D721Med (cell line): ENCODE measurements around the gene PYCARD.

Experiments used
- DNase-seq: peaks from one replicate; pipeline ENCODE4 v3.0.0; 2011; ENCODE audit warnings: low spot score; ENCODE audit not compliant: insufficient read length
- FAIRE-seq: peaks from 2 replicates; lab custom pipeline; 2011; peaks lifted over from hg19 to GRCh38; lab: Jason Lieb, UNC
- CTCF ChIP-seq: IDR thresholded peaks from 2 replicates; pipeline ENCODE4 v1.5.1; 2012; ENCODE audit warnings: mild to moderate bottlenecking, control low read depth; ENCODE audit not compliant: insufficient read depth; ENCODE audit errors: missing control alignments

The PYCARD gene

GRCh38 chr16:31191697-31192428 lies 10.7 kb downstream of the PYCARD start:
- no peak for TF ChIP-seq CTCF
- DNase-seq = no peak
- FAIRE-seq = no peak

GRCh38 chr16:31190818-31191444 lies 11.6 kb downstream of the PYCARD start:
- DNase-seq (no peak), FAIRE-seq (no peak)
- no peak for TF ChIP-seq CTCF

GRCh38 chr16:31190061-31190460 lies 12.5 kb downstream of the PYCARD start:
- TF ChIP-seq CTCF = no peak
- DNase-seq (no peak), FAIRE-seq (no peak)

GRCh38 chr16:31189412-31189778 lies 13.2 kb downstream of the PYCARD start:
- FAIRE-seq (no peak), DNase-seq (no peak)
- TF ChIP-seq CTCF = no peak

GRCh38 chr16:31188450-31189411 lies 13.8 kb downstream of the PYCARD start:
- no peak for DNase-seq
- no peak for TF ChIP-seq CTCF
- FAIRE-seq = no peak

- DNase-seq (no peak), FAIRE-seq (no peak)
- no peak for TF ChIP-seq CTCF
Observed at GRCh38 chr16:31187808-31188189, 14.8 kb downstream of the PYCARD start.
